Fibroblast of mammary gland (primary cell): ENCODE measurements around the gene HIF1AN.
A peak's percentile ranks its signal among the peaks of the same experiment; 100 is the strongest.

ENCODE experiments used
- DNase-seq: peaks from one replicate; pipeline ENCODE4 v3.0.0-alpha.2; 2010; ENCODE audit warnings: low read depth
- H3K4me3 ChIP-seq: 2 replicates; pipeline ENCODE4 v1.5.1; 2011; ENCODE audit warnings: low read depth, mild to moderate bottlenecking, low read length, moderate library complexity; ENCODE audit not compliant: control insufficient read depth
- TF ChIP-seq, protein P1 (sequence below): conservative IDR thresholded peaks from 2 replicates; pipeline ENCODE4 v1.5.1; 2011; ENCODE audit warnings: low read depth, low read length, inconsistent platforms; ENCODE audit not compliant: control insufficient read depth, insufficient read depth

HIF1AN gene

DNA sequence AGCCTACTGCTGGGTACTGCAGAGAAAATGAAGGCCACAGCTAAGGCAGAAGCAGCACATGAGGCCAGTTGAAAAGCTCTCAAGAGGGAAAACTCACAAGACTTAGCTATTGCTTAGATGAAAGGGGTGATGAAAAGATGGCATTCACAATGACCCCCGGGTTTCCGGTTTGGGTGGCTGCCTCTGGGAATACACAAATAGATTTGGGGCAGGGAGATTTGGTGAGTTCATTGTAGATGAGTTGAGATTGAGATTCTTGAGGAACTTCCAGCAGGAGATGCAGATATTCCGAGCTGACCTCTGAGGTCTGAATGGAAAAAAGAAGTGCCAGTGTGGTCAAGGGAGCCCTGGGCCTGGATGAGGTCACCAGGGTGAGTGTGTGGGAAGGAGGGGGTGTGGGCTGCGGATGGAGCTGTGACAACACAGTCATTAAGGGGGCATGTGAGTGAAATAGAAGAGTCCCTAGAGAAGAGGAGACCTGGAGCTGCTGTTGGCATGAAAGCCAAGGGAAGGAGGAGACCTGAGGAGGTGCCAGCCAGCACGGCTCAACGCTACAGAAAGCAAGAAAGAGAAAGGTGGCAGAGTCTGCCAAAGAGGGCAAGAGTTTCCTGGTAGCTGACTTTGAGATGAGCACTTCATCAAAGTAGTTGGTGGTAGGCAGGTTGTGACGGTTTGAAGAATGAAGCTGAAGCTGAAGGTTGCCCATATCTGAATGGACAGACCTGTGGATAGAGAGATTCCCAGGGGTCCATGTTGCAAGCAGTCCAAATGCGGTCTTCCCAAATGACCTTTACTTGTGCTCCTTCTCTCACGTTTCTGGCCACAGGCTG lies 43.7 kb downstream of the HIF1AN start:
- no peak overlapping the region for H3K4me3 ChIP-seq
- TF ChIP-seq, protein P1, sequence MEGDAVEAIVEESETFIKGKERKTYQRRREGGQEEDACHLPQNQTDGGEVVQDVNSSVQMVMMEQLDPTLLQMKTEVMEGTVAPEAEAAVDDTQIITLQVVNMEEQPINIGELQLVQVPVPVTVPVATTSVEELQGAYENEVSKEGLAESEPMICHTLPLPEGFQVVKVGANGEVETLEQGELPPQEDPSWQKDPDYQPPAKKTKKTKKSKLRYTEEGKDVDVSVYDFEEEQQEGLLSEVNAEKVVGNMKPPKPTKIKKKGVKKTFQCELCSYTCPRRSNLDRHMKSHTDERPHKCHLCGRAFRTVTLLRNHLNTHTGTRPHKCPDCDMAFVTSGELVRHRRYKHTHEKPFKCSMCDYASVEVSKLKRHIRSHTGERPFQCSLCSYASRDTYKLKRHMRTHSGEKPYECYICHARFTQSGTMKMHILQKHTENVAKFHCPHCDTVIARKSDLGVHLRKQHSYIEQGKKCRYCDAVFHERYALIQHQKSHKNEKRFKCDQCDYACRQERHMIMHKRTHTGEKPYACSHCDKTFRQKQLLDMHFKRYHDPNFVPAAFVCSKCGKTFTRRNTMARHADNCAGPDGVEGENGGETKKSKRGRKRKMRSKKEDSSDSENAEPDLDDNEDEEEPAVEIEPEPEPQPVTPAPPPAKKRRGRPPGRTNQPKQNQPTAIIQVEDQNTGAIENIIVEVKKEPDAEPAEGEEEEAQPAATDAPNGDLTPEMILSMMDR: no peak
- no peak for DNase-seq

DNA sequence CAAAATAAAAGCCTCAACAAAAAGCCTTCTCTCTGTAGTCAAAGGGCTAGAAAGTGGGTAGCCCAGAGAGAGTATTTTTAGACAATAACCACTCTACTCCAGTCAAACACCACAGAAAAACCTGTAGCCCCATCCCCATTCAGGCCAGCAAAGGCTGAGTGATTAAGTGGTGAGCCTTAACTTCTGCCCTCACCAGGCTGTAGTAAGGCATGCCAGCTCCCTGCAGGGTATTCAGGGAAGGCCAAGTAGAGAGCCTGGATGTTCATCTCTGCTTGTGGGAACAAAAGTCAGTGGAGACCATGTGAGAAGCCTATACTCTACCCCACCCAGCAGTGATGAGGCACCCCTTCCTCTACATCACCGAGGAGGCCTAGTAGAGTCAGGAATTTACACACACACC lies 51.2 kb downstream of the HIF1AN start:
- H3K4me3 ChIP-seq: no peak overlapping the region
- DNase-seq: no peak
- TF ChIP-seq, protein P1: no peak

DNA sequence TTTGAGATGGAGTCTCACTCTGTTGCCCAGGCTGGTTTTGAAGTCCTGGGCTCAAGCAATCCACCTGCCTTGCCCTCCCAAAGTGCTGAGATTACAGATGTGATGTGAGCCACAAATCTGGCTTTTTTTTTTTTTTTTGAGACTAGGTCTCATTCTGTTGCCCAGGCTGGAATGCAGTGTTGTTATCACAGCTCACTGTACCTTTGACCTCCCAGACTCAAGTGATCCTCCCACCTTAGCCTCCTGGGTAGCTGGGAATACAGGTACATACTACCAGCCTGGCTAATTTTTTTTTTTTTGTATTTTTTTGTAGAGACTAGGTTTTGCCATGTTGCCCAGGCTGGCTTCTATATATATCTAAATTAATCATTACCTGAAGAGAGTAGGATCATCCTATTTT lies 62.4 kb downstream of the HIF1AN start:
- no peak for DNase-seq
- no peak overlapping the region for H3K4me3 ChIP-seq
- TF ChIP-seq, protein P1: no peak

DNA sequence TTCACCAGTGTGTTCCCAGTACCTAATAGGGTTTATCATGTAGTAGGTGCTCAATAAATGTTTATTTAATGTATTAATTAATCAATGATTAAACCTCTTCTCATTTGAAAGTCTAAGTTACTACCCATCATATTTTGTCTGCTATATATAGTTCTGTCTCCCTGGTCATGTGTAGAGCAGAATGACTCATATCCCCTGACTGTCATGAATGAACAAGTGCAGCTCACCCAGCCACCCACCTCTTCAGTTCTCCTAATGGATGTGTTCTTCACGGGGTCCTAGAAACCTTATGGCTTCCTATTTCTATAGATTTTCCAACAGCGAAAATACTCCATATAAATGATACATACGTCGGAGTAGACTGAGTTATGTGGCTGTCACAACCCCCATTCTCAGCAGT lies 64.5 kb downstream of the HIF1AN start:
- peak; percentile 8 for DNase-seq
- TF ChIP-seq, protein P1: no peak
- no peak overlapping the region for H3K4me3 ChIP-seq

DNA sequence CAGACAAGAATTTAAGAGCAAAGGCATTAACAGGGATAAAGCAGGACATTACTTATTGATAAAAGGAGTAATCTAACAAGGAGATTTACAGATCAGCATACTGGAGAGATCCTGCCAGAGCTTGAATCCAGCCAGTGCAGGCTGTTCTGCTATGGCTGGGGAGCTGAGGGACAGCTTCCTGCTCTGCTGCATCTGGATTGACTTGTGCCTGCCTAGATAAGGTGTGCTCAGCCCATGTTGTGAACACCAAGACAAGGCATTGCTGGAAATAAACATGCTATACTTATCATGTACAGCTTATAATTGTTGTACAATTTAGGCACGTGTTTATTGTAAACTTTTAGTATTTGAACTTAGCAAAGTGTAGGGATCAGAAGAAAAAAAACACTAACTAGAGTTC lies 71.7 kb downstream of the HIF1AN start:
- TF ChIP-seq, protein P1: no peak
- H3K4me3 ChIP-seq: no peak overlapping the region
- DNase-seq: no peak
